ENCODE measurements around the gene EFNA5. TPM values are rescaled to one million over a fixed set of nuclear protein-coding genes. Genes with fewer than 3 reads are reported as not detected.

Gene EFNA5
- polyA plus RNA-seq, 4 donors: 0.54 to 3.5 (median 1.7) TPM; not detected in 1

DNA sequence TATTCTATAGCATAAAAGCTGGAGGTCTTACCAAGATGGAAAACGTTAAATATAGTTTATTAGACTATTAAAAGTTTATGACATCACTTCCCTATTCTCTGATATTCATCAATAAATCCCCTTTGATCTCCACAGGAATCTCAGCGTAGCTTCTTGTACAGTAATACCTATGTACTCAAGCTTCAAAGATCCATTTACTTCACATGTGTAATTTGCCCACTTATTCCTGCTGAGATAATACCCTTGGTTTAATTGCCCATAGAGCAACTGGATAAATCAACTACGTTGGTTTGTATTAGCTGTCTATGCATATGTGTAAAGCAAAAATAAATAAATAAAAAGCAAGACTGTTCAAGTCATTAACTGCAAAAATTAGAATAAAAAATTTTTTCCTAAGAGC is 219.7 kb downstream of the EFNA5 start:
- WGBS, 3 donors: 59 to 76% (median 60%) methylated on average over 3 of the region's 3 CpGs
- Histone ChIP-seq H3K4me3 (ENCODE audit: low read depth in 1 of 3, low read length in 3 of 3) (no peak overlapping the region), H3K27ac (ENCODE audit: low read depth in 1 of 3, low read length in 2 of 3) (no peak overlapping the region), H3K9me3 (ENCODE audit: control insufficient read depth in 2 of 2, insufficient read depth in 1 of 2, low read depth in 1 of 2, low read length in 1 of 2) (no peaks in the 10 kb centered on the region), H3K36me3 (ENCODE audit: control insufficient read depth in 3 of 3, insufficient read depth in 2 of 3, low read depth in 1 of 3, low read length in 3 of 3) (no peaks in the 10 kb centered on the region), H3K27me3 (ENCODE audit: control insufficient read depth in 3 of 3, insufficient read depth in 3 of 3, low read length in 3 of 3) (no peaks in the 10 kb centered on the region), H3K4me1 (ENCODE audit: control insufficient read depth in 3 of 3, insufficient read depth in 2 of 3, low read depth in 1 of 3, low read length in 2 of 3) (no peaks in the 10 kb centered on the region)
- no peak for DNase-seq
- FAIRE-seq: no peak

DNA sequence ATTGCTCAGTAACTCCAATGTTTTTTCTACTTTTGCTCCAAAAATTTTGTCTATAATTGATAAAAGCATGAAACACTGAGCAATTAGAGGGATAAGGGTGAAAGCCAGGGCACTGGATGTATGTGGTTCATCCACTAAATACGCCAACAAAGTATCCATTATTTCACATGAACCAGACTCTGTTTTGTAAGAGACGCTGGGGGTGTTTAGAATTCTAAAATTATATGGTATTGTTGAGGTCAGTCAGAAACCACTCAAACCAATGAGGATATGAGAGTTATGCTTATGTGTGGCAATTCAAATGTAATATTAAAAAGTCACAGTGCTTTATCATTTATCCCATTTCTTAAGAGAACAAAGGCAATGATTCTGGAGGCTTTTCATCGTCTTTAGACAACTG is 220.2 kb downstream of the EFNA5 start:
- Histone ChIP-seq H3K4me3 (ENCODE audit: low read depth in 1 of 3, low read length in 3 of 3) (no peak overlapping the region), H3K36me3 (ENCODE audit: control insufficient read depth in 3 of 3, insufficient read depth in 2 of 3, low read depth in 1 of 3, low read length in 3 of 3) (no peaks in the 10 kb centered on the region), H3K27ac (ENCODE audit: low read depth in 1 of 3, low read length in 2 of 3) (no peak overlapping the region), H3K4me1 (ENCODE audit: control insufficient read depth in 3 of 3, insufficient read depth in 2 of 3, low read depth in 1 of 3, low read length in 2 of 3) (no peaks in the 10 kb centered on the region), H3K27me3 (ENCODE audit: control insufficient read depth in 3 of 3, insufficient read depth in 3 of 3, low read length in 3 of 3) (no peaks in the 10 kb centered on the region), H3K9me3 (ENCODE audit: control insufficient read depth in 2 of 2, insufficient read depth in 1 of 2, low read depth in 1 of 2, low read length in 1 of 2) (no peaks in the 10 kb centered on the region)
- DNase-seq (no peak), FAIRE-seq (no peak)
- 78 to 92% (median 89%) methylated on average over 3 of the region's 3 CpGs for WGBS, 3 donors

DNA sequence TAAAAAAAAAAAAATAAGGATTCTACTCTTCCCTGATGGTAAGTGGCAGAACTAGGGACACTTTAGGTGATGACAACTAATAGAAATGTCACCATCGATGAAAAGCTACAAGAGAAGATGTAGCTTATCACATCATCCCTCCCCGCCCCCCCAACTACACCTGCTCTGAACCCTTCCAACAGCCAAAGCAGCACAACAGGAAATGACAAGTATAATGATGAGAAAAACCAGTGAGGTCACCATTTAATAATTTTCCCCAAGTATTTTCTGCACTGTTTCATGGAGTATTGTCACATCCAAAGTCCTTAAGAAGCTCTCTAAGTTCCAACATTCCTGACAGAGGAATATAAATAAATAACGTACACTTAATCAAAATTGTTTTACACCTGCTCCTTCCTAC is 221.4 kb downstream of the EFNA5 start:
- H3K4me1 ChIP-seq (ENCODE audit: control insufficient read depth in 3 of 3, insufficient read depth in 2 of 3, low read depth in 1 of 3, low read length in 2 of 3): no peaks in the 10 kb centered on the region
- H3K9me3 ChIP-seq (ENCODE audit: control insufficient read depth in 2 of 2, insufficient read depth in 1 of 2, low read depth in 1 of 2, low read length in 1 of 2): peaks cover 0 to 2% of the 10 kb centered on the region in 2 donors
- WGBS, 3 donors: 79 to 85% (median 85%) methylated on average over 3 of the region's 3 CpGs

DNA sequence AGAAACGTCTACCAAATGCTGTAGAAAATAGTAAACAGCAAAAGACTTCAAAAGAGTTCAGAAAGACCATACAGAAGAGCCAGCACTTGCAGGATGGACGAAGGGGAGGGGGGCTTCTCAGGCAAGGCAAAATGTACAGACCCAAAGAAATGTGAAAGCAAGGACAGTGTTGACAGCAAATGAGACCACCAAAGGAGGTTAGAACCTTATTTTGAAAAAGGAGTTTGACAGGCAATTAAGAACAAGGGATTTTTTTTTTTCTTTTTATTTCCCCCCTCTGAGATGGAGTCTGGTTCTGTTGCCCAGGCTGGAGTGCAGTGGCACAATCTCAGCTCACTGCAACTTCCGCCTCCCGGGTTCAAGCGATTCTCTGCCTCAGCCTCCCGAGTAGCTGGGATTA is 223.2 kb downstream of the EFNA5 start:
- Histone ChIP-seq H3K4me3 (ENCODE audit: low read depth in 1 of 3, low read length in 3 of 3) (no peak overlapping the region), H3K27ac (ENCODE audit: low read depth in 1 of 3, low read length in 2 of 3) (no peak overlapping the region), H3K27me3 (ENCODE audit: control insufficient read depth in 3 of 3, insufficient read depth in 3 of 3, low read length in 3 of 3) (peaks cover 0 to 3% (median 0%) of the 10 kb centered on the region in 3 donors), H3K4me1 (ENCODE audit: control insufficient read depth in 3 of 3, insufficient read depth in 2 of 3, low read depth in 1 of 3, low read length in 2 of 3) (no peaks in the 10 kb centered on the region), H3K9me3 (ENCODE audit: control insufficient read depth in 2 of 2, insufficient read depth in 1 of 2, low read depth in 1 of 2, low read length in 1 of 2) (peaks cover 0 to 2% of the 10 kb centered on the region in 2 donors), H3K36me3 (ENCODE audit: control insufficient read depth in 3 of 3, insufficient read depth in 2 of 3, low read depth in 1 of 3, low read length in 3 of 3) (no peaks in the 10 kb centered on the region)
- no peak for DNase-seq
- 75 to 94% (median 84%) methylated on average over 6 of the region's 6 CpGs for WGBS, 3 donors
- FAIRE-seq: no peak

More for the DNA sequence above, 221.4 kb downstream of the EFNA5 start:
- Histone ChIP-seq H3K36me3 (ENCODE audit: control insufficient read depth in 3 of 3, insufficient read depth in 2 of 3, low read depth in 1 of 3, low read length in 3 of 3) (no peaks in the 10 kb centered on the region), H3K27me3 (ENCODE audit: control insufficient read depth in 3 of 3, insufficient read depth in 3 of 3, low read length in 3 of 3) (no peaks in the 10 kb centered on the region), H3K4me3 (ENCODE audit: low read depth in 1 of 3, low read length in 3 of 3) (no peak overlapping the region), H3K27ac (ENCODE audit: low read depth in 1 of 3, low read length in 2 of 3) (no peak overlapping the region)
- DNase-seq (no peak), FAIRE-seq (no peak)

DNA sequence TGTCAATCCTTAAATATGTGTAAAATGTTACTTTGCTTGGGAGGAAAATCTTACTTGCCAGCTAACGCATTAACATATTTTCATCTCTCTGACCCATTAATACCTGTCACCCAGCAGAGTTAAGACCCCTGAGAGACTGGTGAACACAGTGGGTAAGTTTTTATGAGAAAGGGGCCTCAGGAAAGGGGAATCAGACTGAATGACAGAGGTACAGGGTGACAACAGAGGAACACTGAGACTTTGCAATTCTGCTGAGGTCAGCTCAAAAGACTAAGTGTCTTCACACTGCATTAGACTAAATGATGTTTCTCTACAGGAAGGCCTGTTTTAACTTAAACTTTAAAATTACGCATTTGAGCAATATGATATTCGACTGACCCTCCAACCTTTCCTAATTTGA is 223.8 kb downstream of the EFNA5 start:
- 89 to 94% (median 92%) methylated on average over 3 of the region's 3 CpGs for WGBS, 3 donors
- peaks cover 0 to 2% of the 10 kb centered on the region in 2 donors for H3K9me3 ChIP-seq (ENCODE audit: control insufficient read depth in 2 of 2, insufficient read depth in 1 of 2, low read depth in 1 of 2, low read length in 1 of 2)
- no peaks in the 10 kb centered on the region for H3K36me3 ChIP-seq (ENCODE audit: control insufficient read depth in 3 of 3, insufficient read depth in 2 of 3, low read depth in 1 of 3, low read length in 3 of 3)
- DNase-seq (no peak), FAIRE-seq (no peak)
- peaks cover 0 to 3% (median 0%) of the 10 kb centered on the region in 3 donors for H3K27me3 ChIP-seq (ENCODE audit: control insufficient read depth in 3 of 3, insufficient read depth in 3 of 3, low read length in 3 of 3)
- H3K4me3 ChIP-seq (ENCODE audit: low read depth in 1 of 3, low read length in 3 of 3): no peak overlapping the region
- H3K27ac ChIP-seq (ENCODE audit: low read depth in 1 of 3, low read length in 2 of 3): no peak overlapping the region
- H3K4me1 ChIP-seq (ENCODE audit: control insufficient read depth in 3 of 3, insufficient read depth in 2 of 3, low read depth in 1 of 3, low read length in 2 of 3): no peaks in the 10 kb centered on the region

DNA sequence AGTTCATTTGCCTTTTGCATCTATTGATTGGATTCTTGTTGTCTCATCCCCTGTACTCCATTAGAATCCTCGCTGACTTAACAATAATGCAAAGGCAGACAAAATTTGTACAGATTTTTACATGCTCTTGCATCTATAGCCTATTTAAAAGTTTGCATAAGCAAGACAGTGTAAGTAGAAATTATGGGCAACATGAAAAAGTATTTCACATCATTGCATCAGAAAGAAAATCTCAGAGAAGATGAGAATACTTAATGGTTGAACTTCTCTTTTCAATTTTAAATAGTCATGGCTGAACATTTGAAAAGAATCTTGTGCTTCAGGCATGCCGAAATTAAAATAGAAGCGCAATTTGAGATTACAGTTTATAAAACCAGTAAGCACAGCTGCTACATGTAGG is 226.4 kb downstream of the EFNA5 start:
- FAIRE-seq (no peak), DNase-seq (no peak)
- no peaks in the 10 kb centered on the region for H3K4me1 ChIP-seq (ENCODE audit: control insufficient read depth in 3 of 3, insufficient read depth in 2 of 3, low read depth in 1 of 3, low read length in 2 of 3)
- 83 to 93% (median 93%) methylated on average over 3 of the region's 3 CpGs for WGBS, 3 donors
- no peaks in the 10 kb centered on the region for H3K36me3 ChIP-seq (ENCODE audit: control insufficient read depth in 3 of 3, insufficient read depth in 2 of 3, low read depth in 1 of 3, low read length in 3 of 3)
- H3K9me3 ChIP-seq (ENCODE audit: control insufficient read depth in 2 of 2, insufficient read depth in 1 of 2, low read depth in 1 of 2, low read length in 1 of 2): peaks cover 0 to 2% of the 10 kb centered on the region in 2 donors
- H3K4me3 ChIP-seq (ENCODE audit: low read depth in 1 of 3, low read length in 3 of 3): no peak overlapping the region
- H3K27me3 ChIP-seq (ENCODE audit: control insufficient read depth in 3 of 3, insufficient read depth in 3 of 3, low read length in 3 of 3): peaks cover 0 to 3% (median 0%) of the 10 kb centered on the region in 3 donors
- H3K27ac ChIP-seq (ENCODE audit: low read depth in 1 of 3, low read length in 2 of 3): no peak overlapping the region

DNA sequence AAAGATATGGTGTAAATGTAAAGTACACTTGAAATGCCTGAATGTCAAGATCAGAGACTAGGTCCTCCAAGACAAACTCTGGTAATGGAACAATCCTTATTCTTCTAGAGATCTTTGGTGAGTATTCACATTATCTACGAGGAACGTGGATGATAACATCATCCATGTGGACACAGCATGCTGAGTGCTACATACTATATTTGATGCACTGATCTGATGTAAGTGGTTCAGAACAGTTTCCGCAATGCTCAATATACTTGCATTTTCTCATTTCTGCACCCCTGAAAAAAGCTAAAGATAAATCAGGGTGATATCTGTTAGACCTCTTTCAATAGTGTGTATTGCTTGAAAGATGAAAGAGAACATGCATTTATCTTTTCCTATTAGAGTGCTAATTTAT is 226.8 kb downstream of the EFNA5 start:
- Histone ChIP-seq H3K4me1 (ENCODE audit: control insufficient read depth in 3 of 3, insufficient read depth in 2 of 3, low read depth in 1 of 3, low read length in 2 of 3) (no peaks in the 10 kb centered on the region), H3K4me3 (ENCODE audit: low read depth in 1 of 3, low read length in 3 of 3) (no peak overlapping the region), H3K9me3 (ENCODE audit: control insufficient read depth in 2 of 2, insufficient read depth in 1 of 2, low read depth in 1 of 2, low read length in 1 of 2) (peaks cover 1 to 5% of the 10 kb centered on the region in 2 donors), H3K27me3 (ENCODE audit: control insufficient read depth in 3 of 3, insufficient read depth in 3 of 3, low read length in 3 of 3) (peaks cover 0 to 3% (median 0%) of the 10 kb centered on the region in 3 donors), H3K36me3 (ENCODE audit: control insufficient read depth in 3 of 3, insufficient read depth in 2 of 3, low read depth in 1 of 3, low read length in 3 of 3) (no peaks in the 10 kb centered on the region), H3K27ac (ENCODE audit: low read depth in 1 of 3, low read length in 2 of 3) (no peak overlapping the region)
- FAIRE-seq (no peak), DNase-seq (no peak)
- 94 to 97% (median 96%) methylated on average over 3 of the region's 3 CpGs for WGBS, 3 donors

DNA sequence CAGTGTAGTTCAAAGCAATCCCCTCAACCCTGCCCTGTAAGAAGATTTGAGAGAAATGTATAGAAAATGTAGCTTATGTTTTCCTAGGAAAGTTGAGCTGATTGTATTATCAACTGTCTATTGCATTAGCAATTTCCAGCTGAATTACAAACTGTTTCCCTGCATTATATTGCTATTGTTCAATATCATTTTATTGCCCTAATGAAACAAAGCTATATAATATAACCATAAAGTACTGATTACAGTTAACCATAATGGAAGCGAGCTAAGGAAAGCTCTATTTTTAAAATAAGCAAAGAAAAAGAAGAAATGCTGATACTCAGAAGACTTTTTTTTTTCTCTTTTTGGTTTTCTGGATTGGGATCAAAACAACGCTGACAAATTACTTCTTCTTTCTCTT is 228.3 kb downstream of the EFNA5 start:
- no peaks in the 10 kb centered on the region for H3K4me1 ChIP-seq (ENCODE audit: control insufficient read depth in 3 of 3, insufficient read depth in 2 of 3, low read depth in 1 of 3, low read length in 2 of 3)
- H3K9me3 ChIP-seq (ENCODE audit: control insufficient read depth in 2 of 2, insufficient read depth in 1 of 2, low read depth in 1 of 2, low read length in 1 of 2): peaks cover 1 to 9% of the 10 kb centered on the region in 2 donors
- H3K4me3 ChIP-seq (ENCODE audit: low read depth in 1 of 3, low read length in 3 of 3): no peak overlapping the region
- H3K27ac ChIP-seq (ENCODE audit: low read depth in 1 of 3, low read length in 2 of 3): no peak overlapping the region
- DNase-seq: peak in 1 of 2 donors; percentile 59
- H3K27me3 ChIP-seq (ENCODE audit: control insufficient read depth in 3 of 3, insufficient read depth in 3 of 3, low read length in 3 of 3): peaks cover 0 to 3% (median 0%) of the 10 kb centered on the region in 3 donors
- WGBS, 3 donors: 14 to 51% (median 32%) methylated on average over 2 of the region's 2 CpGs
- no peak for FAIRE-seq
- no peaks in the 10 kb centered on the region for H3K36me3 ChIP-seq (ENCODE audit: control insufficient read depth in 3 of 3, insufficient read depth in 2 of 3, low read depth in 1 of 3, low read length in 3 of 3)

DNA sequence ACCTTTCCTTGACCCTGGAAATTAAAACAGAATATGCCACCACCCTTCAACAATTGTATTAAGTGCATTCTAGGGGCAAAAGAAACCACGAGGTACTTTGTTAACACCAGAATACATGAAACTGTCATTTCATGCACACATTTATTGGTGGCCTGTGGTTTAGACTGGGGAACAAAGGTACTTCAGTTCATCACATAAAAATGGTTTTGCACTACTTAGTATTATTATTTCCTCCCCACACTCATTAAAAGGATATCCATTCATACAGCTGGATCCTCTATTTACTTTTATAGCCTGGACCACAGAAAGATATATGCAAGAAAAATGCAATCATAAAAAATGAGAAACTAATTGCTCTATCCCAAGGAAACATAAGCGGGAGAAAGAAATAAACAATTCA is 230.9 kb downstream of the EFNA5 start:
- DNase-seq: no peak
- peaks cover 1 to 7% of the 10 kb centered on the region in 2 donors for H3K9me3 ChIP-seq (ENCODE audit: control insufficient read depth in 2 of 2, insufficient read depth in 1 of 2, low read depth in 1 of 2, low read length in 1 of 2)
- no peak for FAIRE-seq
- H3K27ac ChIP-seq (ENCODE audit: low read depth in 1 of 3, low read length in 2 of 3): no peak overlapping the region
- 81 to 88% (median 82%) methylated on average over 2 of the region's 2 CpGs for WGBS, 3 donors
- H3K4me1 ChIP-seq (ENCODE audit: control insufficient read depth in 3 of 3, insufficient read depth in 2 of 3, low read depth in 1 of 3, low read length in 2 of 3): no peaks in the 10 kb centered on the region
- H3K36me3 ChIP-seq (ENCODE audit: control insufficient read depth in 3 of 3, insufficient read depth in 2 of 3, low read depth in 1 of 3, low read length in 3 of 3): no peaks in the 10 kb centered on the region
- H3K27me3 ChIP-seq (ENCODE audit: control insufficient read depth in 3 of 3, insufficient read depth in 3 of 3, low read length in 3 of 3): peaks cover 0 to 3% (median 0%) of the 10 kb centered on the region in 3 donors
- no peak overlapping the region for H3K4me3 ChIP-seq (ENCODE audit: low read depth in 1 of 3, low read length in 3 of 3)
